Astrocyte (in vitro differentiated cells and primary cell): Measurements from ENCODE around the gene SLC35D1.

Experiments
- EZH2 ChIP-seq: IDR thresholded peaks from 2 replicates; pipeline ENCODE4 v1.6.1; 2012; ENCODE audit warnings: mild to moderate bottlenecking, low read length, inconsistent platforms; ENCODE audit not compliant: insufficient read depth
- TF ChIP-seq, protein P1 (sequence below): IDR thresholded peaks from 2 replicates; pipeline ENCODE4 v1.5.1; 2011; ENCODE audit warnings: low read depth, mild to moderate bottlenecking, inconsistent platforms, low read length, moderate library complexity; ENCODE audit not compliant: insufficient read depth

DNA sequence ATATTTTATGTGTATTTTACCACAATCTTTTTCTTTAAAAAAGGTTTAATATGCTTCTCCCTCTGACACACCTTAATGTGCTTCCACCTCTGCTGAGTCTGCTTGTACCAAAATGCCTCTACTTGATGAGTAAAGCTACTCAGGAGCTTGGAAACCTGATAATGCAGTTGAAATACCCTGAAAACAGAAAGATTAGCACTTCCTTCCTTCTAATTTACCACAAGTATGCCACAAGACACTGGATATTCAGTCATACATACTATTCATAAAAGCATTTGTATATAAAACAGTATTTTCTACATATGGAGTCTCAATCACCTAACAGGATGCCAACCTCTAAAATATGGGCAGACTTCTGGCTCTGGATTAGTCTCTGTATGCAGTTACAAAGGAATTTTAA is 55.0 kb downstream of the SLC35D1 start:
- TF ChIP-seq, protein P1, sequence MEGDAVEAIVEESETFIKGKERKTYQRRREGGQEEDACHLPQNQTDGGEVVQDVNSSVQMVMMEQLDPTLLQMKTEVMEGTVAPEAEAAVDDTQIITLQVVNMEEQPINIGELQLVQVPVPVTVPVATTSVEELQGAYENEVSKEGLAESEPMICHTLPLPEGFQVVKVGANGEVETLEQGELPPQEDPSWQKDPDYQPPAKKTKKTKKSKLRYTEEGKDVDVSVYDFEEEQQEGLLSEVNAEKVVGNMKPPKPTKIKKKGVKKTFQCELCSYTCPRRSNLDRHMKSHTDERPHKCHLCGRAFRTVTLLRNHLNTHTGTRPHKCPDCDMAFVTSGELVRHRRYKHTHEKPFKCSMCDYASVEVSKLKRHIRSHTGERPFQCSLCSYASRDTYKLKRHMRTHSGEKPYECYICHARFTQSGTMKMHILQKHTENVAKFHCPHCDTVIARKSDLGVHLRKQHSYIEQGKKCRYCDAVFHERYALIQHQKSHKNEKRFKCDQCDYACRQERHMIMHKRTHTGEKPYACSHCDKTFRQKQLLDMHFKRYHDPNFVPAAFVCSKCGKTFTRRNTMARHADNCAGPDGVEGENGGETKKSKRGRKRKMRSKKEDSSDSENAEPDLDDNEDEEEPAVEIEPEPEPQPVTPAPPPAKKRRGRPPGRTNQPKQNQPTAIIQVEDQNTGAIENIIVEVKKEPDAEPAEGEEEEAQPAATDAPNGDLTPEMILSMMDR = no peak
- TF ChIP-seq EZH2 = no peak
